GM11168 (cell line): ENCODE measurements around the gene TAS2R19.
"Not testable (repeated sequence)": the region's sequence is repeated elsewhere in the genome, so short reads cannot be mapped to it uniquely, and the experiment has no call there.

Experiments used
- in situ Hi-C: fragments of 300-500 bp; cut with MboI; formaldehyde crosslinking; loops from one replicate; pipeline ENCODE4 v1.12.0; 2022; ENCODE audit warnings: low sequenced_read_pairs; ENCODE audit not compliant: unreplicated experiment

Gene TAS2R19

GRCh38 chr12:11022520-11022919 lies at the start of gene TAS2R19:
TSS of gene TAS2R19 (minus strand) at chr12:11022620. CDS start at chr12:11022571, 49 bp downstream.
- in situ Hi-C loops: no loop called here

GRCh38 chr12:11071414-11071813 lies 49.0 kb upstream of the TAS2R19 start:
- in situ Hi-C loops: loop anchor here (5.0 kb wide), 1 partner anchor 54 kb away; no protein-coding TSS in a partner anchor

- in situ Hi-C loops: loop anchor here (5.0 kb wide), 1 partner anchor 54 kb away; no protein-coding TSS in a partner anchor
Observed at GRCh38 chr12:11070999-11071398, 48.6 kb upstream of the TAS2R19 start.

- in situ Hi-C loops: loop anchor here (5.0 kb wide), 1 partner anchor 53 kb away; no protein-coding TSS in a partner anchor
Observed at GRCh38 chr12:11069854-11070365, 47.5 kb upstream of the TAS2R19 start.

- in situ Hi-C loops: no loop called here
Observed at GRCh38 chr12:11067514-11067913, 45.1 kb upstream of the TAS2R19 start.

GRCh38 chr12:11062194-11062593 lies 39.8 kb upstream of the TAS2R19 start, which contains the start of gene TAS2R46:
TSS of gene TAS2R46 (minus strand) at chr12:11062294. CDS start at chr12:11062294, 0 bp downstream.
- in situ Hi-C loops: not testable (repeated sequence)

GRCh38 chr12:11059784-11060183 lies 37.4 kb upstream of the TAS2R19 start:
- in situ Hi-C loops: no loop called here

- in situ Hi-C loops: no loop called here
Observed at GRCh38 chr12:11059041-11059440, 36.6 kb upstream of the TAS2R19 start.

- in situ Hi-C loops: no loop called here
Observed at GRCh38 chr12:11055306-11055705, 32.9 kb upstream of the TAS2R19 start.

GRCh38 chr12:11049806-11050531 lies 27.5 kb upstream of the TAS2R19 start:
- in situ Hi-C loops: not testable (repeated sequence)

- in situ Hi-C loops: not testable (repeated sequence)
Observed at GRCh38 chr12:11041366-11041765, 18.9 kb upstream of the TAS2R19 start.

GRCh38 chr12:11040162-11040561 lies 17.7 kb upstream of the TAS2R19 start:
- in situ Hi-C loops: no loop called here

- in situ Hi-C loops: no loop called here
Observed at GRCh38 chr12:11039171-11039570, 16.8 kb upstream of the TAS2R19 start.

GRCh38 chr12:11033959-11034358 lies 11.5 kb upstream of the TAS2R19 start:
- in situ Hi-C loops: not testable (repeated sequence)

- in situ Hi-C loops: no loop called here
Observed at GRCh38 chr12:11031307-11031706, 8.9 kb upstream of the TAS2R19 start, which contains the start of gene TAS2R31. TSS of gene TAS2R31 (minus strand) at chr12:11031407. CDS start at chr12:11031335, 72 bp downstream.

- in situ Hi-C loops: no loop called here
Observed at GRCh38 chr12:11026118-11026517, 3.7 kb upstream of the TAS2R19 start.

- in situ Hi-C loops: no loop called here
Observed at GRCh38 chr12:11023387-11023786, 967 bp upstream of the TAS2R19 start.

GRCh38 chr12:11016937-11017336 lies 5.5 kb downstream of the TAS2R19 start:
- in situ Hi-C loops: loop anchor here (5.0 kb wide), 1 partner anchor 55 kb away; no protein-coding TSS in a partner anchor

GRCh38 chr12:11015775-11016430 lies 6.5 kb downstream of the TAS2R19 start:
- in situ Hi-C loops: loop anchor here (5.0 kb wide), 1 partner anchor 56 kb away; no protein-coding TSS in a partner anchor

GRCh38 chr12:11014234-11014633 lies 8.2 kb downstream of the TAS2R19 start:
- in situ Hi-C loops: no loop called here

GRCh38 chr12:11007608-11008007 lies 14.8 kb downstream of the TAS2R19 start:
- in situ Hi-C loops: no loop called here
